Measurements from ENCODE around the gene TOM1L2.

TOM1L2 gene

DNA sequence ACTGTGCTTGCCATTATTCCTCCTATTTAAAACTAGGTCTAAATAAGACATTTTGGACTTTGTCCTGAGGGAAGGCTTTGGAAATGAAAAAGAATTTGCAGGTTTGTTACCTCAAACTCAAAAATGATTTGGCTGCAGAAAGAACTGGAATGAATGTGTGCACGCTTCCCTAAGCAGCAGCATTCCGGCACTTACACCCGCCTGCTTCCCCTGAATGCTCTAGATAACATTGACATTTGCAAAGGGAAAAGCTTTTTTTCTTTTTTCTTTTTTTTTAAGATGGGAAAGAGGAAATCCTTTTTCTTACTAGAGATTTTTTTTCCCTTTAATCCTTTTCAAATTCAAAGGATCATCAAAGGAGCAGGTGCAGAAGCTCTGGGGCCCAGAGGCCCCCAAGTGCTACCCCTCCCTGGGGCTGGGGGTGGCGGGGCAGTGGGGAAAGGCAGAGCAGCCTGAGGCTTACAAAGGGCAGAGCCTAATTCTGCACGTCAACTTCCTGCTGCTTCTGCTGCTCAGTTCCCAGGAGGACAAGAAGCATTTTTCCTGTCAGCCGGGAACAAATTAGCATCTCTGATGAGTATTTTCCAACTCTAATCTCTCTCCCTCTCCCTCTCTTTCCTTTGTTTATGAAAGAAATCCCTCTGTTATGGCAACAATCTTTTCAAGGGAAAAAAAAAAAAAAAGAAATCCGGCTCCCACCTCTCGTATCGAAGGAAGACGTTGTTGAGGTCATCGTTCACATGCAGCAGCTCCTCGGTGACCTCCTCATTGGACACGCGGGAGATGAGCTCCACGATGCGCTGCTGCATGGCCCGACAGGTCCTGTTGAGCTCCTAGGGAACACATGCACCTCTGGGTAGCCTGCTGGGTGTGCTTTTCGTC is 103.3 kb downstream of the TOM1L2 start:
- POLR2A ChIA-PET = interaction anchor here (1.0 kb wide), 1 partner anchor 33 kb away, joined by 3 read pairs; no protein-coding TSS in a partner anchor
- no peak for DNase-seq (ENCODE audit: extremely low spot score)
- TF ChIP-seq NFRKB (IDR thresholded peaks at IDR 0.05) (no peak), FOXK2 (IDR thresholded peaks at IDR 0.05) (no peak), SP1 (IDR thresholded peaks at IDR 0.05) (no peak)
- CTCF ChIA-PET = interaction anchor here (0.6 to 2.7 kb wide), 2 partner anchors 50 to 156 kb away, joined by 6 to 8 read pairs; no protein-coding TSS in a partner anchor

DNA sequence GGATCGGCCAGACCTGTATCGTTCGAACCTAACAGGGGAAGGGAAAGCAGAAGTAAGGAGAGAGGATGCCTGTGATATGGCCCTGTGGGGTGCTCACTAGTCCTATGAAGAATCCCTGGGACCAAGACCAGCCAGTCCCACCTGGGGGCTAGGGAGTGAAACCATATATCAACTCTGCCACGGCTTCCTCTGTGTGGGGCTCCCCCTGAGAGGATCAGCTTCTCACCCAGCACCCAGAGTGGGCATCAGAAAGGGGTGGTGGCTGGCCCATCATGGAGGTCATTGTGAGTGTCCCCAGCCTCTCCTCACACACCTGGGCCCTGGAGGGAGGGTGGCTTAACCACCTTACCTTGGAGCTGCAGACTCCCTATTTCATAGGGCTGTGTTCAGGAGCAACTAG is 105.3 kb downstream of the TOM1L2 start:
- TF ChIP-seq FOXK2 (IDR thresholded peaks at IDR 0.05) (no peak), ZNF384 (IDR thresholded peaks at IDR 0.05) (no peak), L3MBTL2 (conservative IDR thresholded peaks at IDR 0.05) (no peak), CTBP1 (IDR thresholded peaks at IDR 0.05; ENCODE audit: borderline replicate concordance) (no peak), HDGF (IDR thresholded peaks at IDR 0.05; ENCODE audit: borderline replicate concordance) (no peak)
- TF ChIP-seq, protein P1, sequence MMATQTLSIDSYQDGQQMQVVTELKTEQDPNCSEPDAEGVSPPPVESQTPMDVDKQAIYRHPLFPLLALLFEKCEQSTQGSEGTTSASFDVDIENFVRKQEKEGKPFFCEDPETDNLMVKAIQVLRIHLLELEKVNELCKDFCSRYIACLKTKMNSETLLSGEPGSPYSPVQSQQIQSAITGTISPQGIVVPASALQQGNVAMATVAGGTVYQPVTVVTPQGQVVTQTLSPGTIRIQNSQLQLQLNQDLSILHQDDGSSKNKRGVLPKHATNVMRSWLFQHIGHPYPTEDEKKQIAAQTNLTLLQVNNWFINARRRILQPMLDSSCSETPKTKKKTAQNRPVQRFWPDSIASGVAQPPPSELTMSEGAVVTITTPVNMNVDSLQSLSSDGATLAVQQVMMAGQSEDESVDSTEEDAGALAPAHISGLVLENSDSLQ (IDR thresholded peaks at IDR 0.05) = no peak
- ChIA-PET CTCF (interaction anchor here (0.5 to 2.2 kb wide), 3 partner anchors 53 to 465 kb away, joined by 3 to 11 read pairs (median 9); no protein-coding TSS in a partner anchor), POLR2A (interaction anchor here (1.4 kb wide), 1 partner anchor 31 kb away, joined by 5 read pairs; the partner anchor contains the start of gene SREBF1)
- DNase-seq (ENCODE audit: extremely low spot score) = no peak

DNA sequence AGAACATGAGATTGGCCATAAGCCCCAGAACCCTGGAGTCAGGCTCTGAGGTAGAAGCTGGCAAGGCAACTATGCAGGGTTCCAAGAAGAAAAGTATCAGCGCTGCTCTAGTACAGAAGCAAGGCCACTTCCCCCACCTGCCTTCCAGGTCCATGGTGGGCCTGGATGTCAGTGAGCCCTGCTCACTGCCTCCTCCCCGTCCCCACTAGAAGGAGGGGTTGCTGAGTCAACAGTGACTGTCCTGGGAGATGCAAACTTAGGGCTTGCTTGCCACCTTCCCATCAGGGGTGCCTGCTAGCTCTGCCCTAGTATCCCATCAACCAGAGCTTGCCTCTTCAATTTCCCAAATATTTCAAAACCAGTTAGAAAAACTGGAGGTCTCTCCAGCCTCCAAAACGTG is 105.8 kb downstream of the TOM1L2 start:
- ChIA-PET CTCF (interaction anchor here (0.5 to 2.2 kb wide), 3 partner anchors 53 to 464 kb away, joined by 3 to 11 read pairs (median 9); no protein-coding TSS in a partner anchor), POLR2A (interaction anchor here (1.4 kb wide), 1 partner anchor 30 kb away, joined by 5 read pairs; the partner anchor contains the start of gene SREBF1)
- no peak for DNase-seq (ENCODE audit: extremely low spot score)
- TF ChIP-seq FOXA1 (IDR thresholded peaks at IDR 0.05) = no peak
- no peak for TF ChIP-seq TARDBP (IDR thresholded peaks at IDR 0.05)
- no peak for TF ChIP-seq ELF4 (IDR thresholded peaks at IDR 0.05)
- TF ChIP-seq, protein P1 (IDR thresholded peaks at IDR 0.05) = no peak
- TF ChIP-seq NFRKB (IDR thresholded peaks at IDR 0.05) = no peak
- no peak for TF ChIP-seq LEF1 (IDR thresholded peaks at IDR 0.05; ENCODE audit: borderline replicate concordance)
- no peak for TF ChIP-seq L3MBTL2 (conservative IDR thresholded peaks at IDR 0.05)
- no peak for TF ChIP-seq ARNT (IDR thresholded peaks at IDR 0.05)
- TF ChIP-seq ZNF384 (IDR thresholded peaks at IDR 0.05) = no peak
- no peak for TF ChIP-seq HDGF (IDR thresholded peaks at IDR 0.05; ENCODE audit: borderline replicate concordance)
- no peak for TF ChIP-seq CTBP1 (IDR thresholded peaks at IDR 0.05; ENCODE audit: borderline replicate concordance)
- TF ChIP-seq BHLHE40 (IDR thresholded peaks at IDR 0.05; ENCODE audit: borderline replicate concordance) = no peak
- TF ChIP-seq FOXM1 (IDR thresholded peaks at IDR 0.05; ENCODE audit: borderline replicate concordance) = no peak
- TF ChIP-seq FOXK2 (IDR thresholded peaks at IDR 0.05) = no peak
- TF ChIP-seq SUZ12 (IDR thresholded peaks at IDR 0.05) = no peak
- TF ChIP-seq SP1 (IDR thresholded peaks at IDR 0.05) = no peak

DNA sequence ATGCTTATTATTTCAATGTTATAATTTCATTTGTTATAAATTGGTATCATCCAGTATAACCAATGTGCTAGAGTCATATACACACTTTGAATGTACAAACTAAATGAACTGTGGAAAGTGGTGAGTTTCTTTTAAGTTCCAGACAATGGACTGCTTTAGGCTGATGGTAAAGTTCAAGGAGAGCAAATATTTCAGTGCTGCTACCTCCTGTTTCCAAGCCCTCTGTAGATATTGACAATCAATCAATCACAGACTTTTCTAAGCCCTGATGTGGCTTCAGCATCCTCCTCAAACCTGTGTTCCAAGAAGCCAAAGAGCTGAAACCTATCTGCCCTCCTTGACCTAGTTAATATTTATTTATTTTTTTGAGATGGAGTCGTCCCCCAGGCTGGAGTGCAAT is 107.2 kb downstream of the TOM1L2 start:
- DNase-seq (ENCODE audit: extremely low spot score) = no peak
- TF ChIP-seq L3MBTL2 (conservative IDR thresholded peaks at IDR 0.05) (no peak), NFRKB (IDR thresholded peaks at IDR 0.05) (no peak), HDGF (IDR thresholded peaks at IDR 0.05; ENCODE audit: borderline replicate concordance) (no peak), ARNT (IDR thresholded peaks at IDR 0.05) (no peak), LEF1 (IDR thresholded peaks at IDR 0.05; ENCODE audit: borderline replicate concordance) (no peak), SP1 (IDR thresholded peaks at IDR 0.05) (no peak), SUZ12 (IDR thresholded peaks at IDR 0.05) (no peak), ZNF384 (IDR thresholded peaks at IDR 0.05) (no peak), TARDBP (IDR thresholded peaks at IDR 0.05) (no peak), FOXK2 (IDR thresholded peaks at IDR 0.05) (no peak), ELF4 (IDR thresholded peaks at IDR 0.05) (no peak), CTBP1 (IDR thresholded peaks at IDR 0.05; ENCODE audit: borderline replicate concordance) (no peak), FOXM1 (IDR thresholded peaks at IDR 0.05; ENCODE audit: borderline replicate concordance) (no peak), FOXA1 (IDR thresholded peaks at IDR 0.05) (no peak), BHLHE40 (IDR thresholded peaks at IDR 0.05; ENCODE audit: borderline replicate concordance) (no peak)
- TF ChIP-seq, protein P1 (IDR thresholded peaks at IDR 0.05) = no peak
- ChIA-PET POLR2A (interaction anchor here (6.2 kb wide), 1 partner anchor 28 kb away, joined by 36 read pairs; the partner anchor contains the start of gene SREBF1), CTCF (no interaction called here)

DNA sequence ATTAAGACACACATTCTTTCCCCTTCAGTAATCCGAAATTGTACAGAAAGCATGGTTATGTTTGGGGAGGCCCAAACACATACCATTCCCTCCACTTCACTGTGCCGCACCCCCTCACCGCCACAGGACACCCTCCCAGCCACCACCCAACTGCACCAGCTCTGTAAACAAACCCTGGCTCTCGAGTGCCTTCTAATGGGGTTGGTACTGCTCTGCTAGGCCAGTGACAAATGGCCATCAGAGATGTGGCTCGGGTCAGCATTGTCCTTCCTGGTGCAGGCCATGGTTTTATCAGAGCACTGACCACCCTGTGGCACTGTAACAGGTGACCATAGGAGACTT is 111.5 kb downstream of the TOM1L2 start:
- DNase-seq (ENCODE audit: extremely low spot score) = no peak
- no peak for TF ChIP-seq FOXA1 (IDR thresholded peaks at IDR 0.05)
- no peak for TF ChIP-seq SP1 (IDR thresholded peaks at IDR 0.05)
- no peak for TF ChIP-seq CTBP1 (IDR thresholded peaks at IDR 0.05; ENCODE audit: borderline replicate concordance)
- no peak for TF ChIP-seq SUZ12 (IDR thresholded peaks at IDR 0.05)
- TF ChIP-seq FOXM1 (IDR thresholded peaks at IDR 0.05; ENCODE audit: borderline replicate concordance) = no peak
- no peak for TF ChIP-seq NFRKB (IDR thresholded peaks at IDR 0.05)
- TF ChIP-seq BHLHE40 (IDR thresholded peaks at IDR 0.05; ENCODE audit: borderline replicate concordance) = no peak
- TF ChIP-seq FOXK2 (IDR thresholded peaks at IDR 0.05) = no peak
- no peak for TF ChIP-seq HDGF (IDR thresholded peaks at IDR 0.05; ENCODE audit: borderline replicate concordance)
- TF ChIP-seq ZNF384 (IDR thresholded peaks at IDR 0.05) = no peak
- TF ChIP-seq TARDBP (IDR thresholded peaks at IDR 0.05) = no peak
- no peak for TF ChIP-seq LEF1 (IDR thresholded peaks at IDR 0.05; ENCODE audit: borderline replicate concordance)
- TF ChIP-seq L3MBTL2 (conservative IDR thresholded peaks at IDR 0.05) = no peak
- TF ChIP-seq, protein P1 (IDR thresholded peaks at IDR 0.05) = no peak
- TF ChIP-seq ARNT (IDR thresholded peaks at IDR 0.05) = no peak
- TF ChIP-seq ELF4 (IDR thresholded peaks at IDR 0.05) = no peak
- ChIA-PET POLR2A (interaction anchor here (6.2 kb wide), 1 partner anchor 24 kb away, joined by 36 read pairs; the partner anchor contains the start of gene SREBF1), CTCF (interaction anchor here (0.7 to 2.1 kb wide), 10 partner anchors 9 to 180 kb away, joined by 3 to 10 read pairs (median 5); partner anchors contain the start of gene RAI1)
